PC-9 (cell line): ENCODE results near the gene CLTCL1.
"Not testable (repeated sequence)": the region's sequence is repeated elsewhere in the genome, so short reads cannot be mapped to it uniquely, and the experiment has no call there.

ENCODE experiments used
- CTCF ChIP-seq: fragments of 200-600 bp; sonication (generic); conservative IDR thresholded peaks from 2 replicates; pipeline ENCODE4 v1.6.1; 2017; ENCODE audit warnings: mixed run types, antibody characterized with exemption, mild to moderate bottlenecking, moderate library complexity
- EZH2 ChIP-seq: fragments of 200-600 bp; sonication (generic); IDR thresholded peaks from 2 replicates; pipeline ENCODE4 v1.8.0; 2017; ENCODE audit warnings: antibody characterized with exemption, low read depth

GRCh38 chr22:19158649-19159048 lies 132.9 kb downstream of the CLTCL1 start:
- not testable (repeated sequence) for TF ChIP-seq EZH2, CTCF
